Measurements from ENCODE around the gene C4B. TPM values are rescaled to one million over a fixed set of nuclear protein-coding genes. Genes with fewer than 3 reads are reported as not detected.

Gene C4B
- total and polyA plus RNA-seq, 3 donors from 2014 or later, result 21.3 to 125 (median 96.7) TPM

DNA sequence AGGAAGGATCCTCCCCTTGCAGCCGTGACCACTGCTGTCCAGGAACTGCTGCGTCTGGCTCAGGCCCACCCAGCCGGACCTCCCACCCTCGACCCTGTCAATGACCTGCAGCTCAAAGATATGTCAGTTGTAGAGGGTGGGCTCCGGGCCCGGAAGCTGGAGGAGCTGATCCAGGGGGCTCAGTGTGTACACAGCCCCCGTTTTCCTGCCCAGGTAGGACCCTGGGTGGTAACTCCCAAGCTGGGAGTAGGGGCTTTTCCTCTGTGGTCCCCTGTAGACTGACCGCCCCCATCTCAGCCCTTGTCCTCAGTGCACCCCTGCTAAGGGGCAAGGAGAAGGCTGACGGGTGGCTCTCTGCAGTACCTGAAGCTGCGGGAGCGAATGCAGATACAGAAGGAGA is 46.3 kb upstream of the C4B start:
- H3K9me3 ChIP-seq, result no peaks in the 10 kb centered on the region
- H3K4me1 ChIP-seq, result peaks cover 17% of the 10 kb centered on the region
- intact Hi-C loops (cut with DNase I; ENCODE audit: low total_unique reads), result no loop called here
- no peaks in the 10 kb centered on the region for H3K27me3 ChIP-seq
- H3K27ac ChIP-seq, result no peak overlapping the region
- 79 to 88% methylated on average over 4 to 11 of the region's 11 CpGs for WGBS, 2 donors
- TF ChIP-seq, protein P1, sequence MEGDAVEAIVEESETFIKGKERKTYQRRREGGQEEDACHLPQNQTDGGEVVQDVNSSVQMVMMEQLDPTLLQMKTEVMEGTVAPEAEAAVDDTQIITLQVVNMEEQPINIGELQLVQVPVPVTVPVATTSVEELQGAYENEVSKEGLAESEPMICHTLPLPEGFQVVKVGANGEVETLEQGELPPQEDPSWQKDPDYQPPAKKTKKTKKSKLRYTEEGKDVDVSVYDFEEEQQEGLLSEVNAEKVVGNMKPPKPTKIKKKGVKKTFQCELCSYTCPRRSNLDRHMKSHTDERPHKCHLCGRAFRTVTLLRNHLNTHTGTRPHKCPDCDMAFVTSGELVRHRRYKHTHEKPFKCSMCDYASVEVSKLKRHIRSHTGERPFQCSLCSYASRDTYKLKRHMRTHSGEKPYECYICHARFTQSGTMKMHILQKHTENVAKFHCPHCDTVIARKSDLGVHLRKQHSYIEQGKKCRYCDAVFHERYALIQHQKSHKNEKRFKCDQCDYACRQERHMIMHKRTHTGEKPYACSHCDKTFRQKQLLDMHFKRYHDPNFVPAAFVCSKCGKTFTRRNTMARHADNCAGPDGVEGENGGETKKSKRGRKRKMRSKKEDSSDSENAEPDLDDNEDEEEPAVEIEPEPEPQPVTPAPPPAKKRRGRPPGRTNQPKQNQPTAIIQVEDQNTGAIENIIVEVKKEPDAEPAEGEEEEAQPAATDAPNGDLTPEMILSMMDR (IDR thresholded peaks at IDR 0.05), result no peak
- TF ChIP-seq POLR2A (IDR thresholded peaks at IDR 0.05), result no peak
- H3K4me3 ChIP-seq, result no peak overlapping the region
- no peak for DNase-seq
- no peaks in the 10 kb centered on the region for H3K36me3 ChIP-seq (ENCODE audit: low read depth, missing control alignments)

GRCh38 chr6:31968791-31969711 is 45.5 kb upstream of the C4B start:
- no peak overlapping the region for H3K27ac ChIP-seq
- intact Hi-C loops (cut with DNase I; ENCODE audit: low total_unique reads), result no loop called here
- H3K4me1 ChIP-seq, result peaks cover 19% of the 10 kb centered on the region
- no peak overlapping the region for H3K4me3 ChIP-seq
- no peaks in the 10 kb centered on the region for H3K27me3 ChIP-seq
- H3K9me3 ChIP-seq, result no peaks in the 10 kb centered on the region
- H3K36me3 ChIP-seq (ENCODE audit: low read depth, missing control alignments), result no peaks in the 10 kb centered on the region
- 92 to 94% methylated on average over 8 to 23 of the region's 23 CpGs for WGBS, 2 donors
- TF ChIP-seq POLR2A (IDR thresholded peaks at IDR 0.05), result no peak
- TF ChIP-seq, protein P1 (IDR thresholded peaks at IDR 0.05), result no peak
- DNase-seq, result no peak

DNA sequence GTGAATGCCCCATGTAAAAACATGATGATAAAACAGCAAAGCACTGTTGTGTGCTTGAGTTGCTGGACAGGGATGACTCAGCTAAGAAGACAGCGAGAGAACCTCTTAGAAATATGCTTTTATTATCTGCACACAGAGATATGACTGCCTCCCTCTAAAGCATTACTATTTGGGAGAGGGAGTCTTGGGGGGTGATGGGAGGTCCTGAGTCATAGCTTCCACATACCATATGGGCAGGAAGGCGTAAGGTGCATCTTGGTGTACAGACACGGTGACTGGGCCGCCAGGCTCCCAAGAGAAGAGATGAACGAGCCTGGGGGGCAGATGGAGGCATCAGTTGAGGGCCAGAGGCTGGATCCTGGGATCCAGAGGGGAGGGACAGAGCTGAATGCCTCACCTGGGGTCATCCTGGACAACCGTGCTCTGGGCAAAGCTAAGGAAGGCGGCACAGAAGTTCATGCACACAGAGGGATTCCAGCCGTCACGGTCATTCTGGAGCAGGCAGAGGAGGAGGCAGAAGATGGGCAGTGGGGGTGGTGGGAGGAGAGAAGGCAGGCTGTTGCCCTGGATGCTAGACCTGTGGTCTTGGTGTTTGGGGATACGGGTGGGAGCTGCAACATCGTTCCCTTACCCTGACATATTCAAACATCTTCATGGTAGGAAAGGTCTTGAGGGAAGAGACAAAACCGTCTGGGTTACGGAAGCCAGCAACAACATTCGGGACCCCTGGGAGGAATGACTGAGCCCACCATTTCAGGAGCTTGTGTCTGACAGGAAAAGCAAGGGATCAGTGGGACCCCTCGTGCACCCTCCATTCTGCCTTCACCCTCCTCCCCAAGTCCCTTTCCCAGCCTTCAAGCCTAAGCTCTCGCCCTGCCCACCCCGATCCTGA is 44.6 kb upstream of the C4B start:
- no peak for TF ChIP-seq POLR2A (IDR thresholded peaks at IDR 0.05)
- TF ChIP-seq, protein P1 (IDR thresholded peaks at IDR 0.05), result no peak
- peak overlapping the region in 1 of 2 donors; percentile 98 for H3K27ac ChIP-seq
- intact Hi-C loops (cut with DNase I; ENCODE audit: low total_unique reads), result no loop called here
- H3K4me3 ChIP-seq, result no peak overlapping the region
- H3K36me3 ChIP-seq (ENCODE audit: low read depth, missing control alignments), result no peaks in the 10 kb centered on the region
- no peaks in the 10 kb centered on the region for H3K27me3 ChIP-seq
- DNase-seq, result no peak
- H3K4me1 ChIP-seq, result peaks cover 19% of the 10 kb centered on the region
- WGBS, 2 donors, result 72 to 73% methylated on average over 17 of the region's 17 CpGs
- H3K9me3 ChIP-seq, result no peaks in the 10 kb centered on the region

GRCh38 chr6:31970604-31971271 is 43.9 kb upstream of the C4B start:
- peaks cover 19% of the 10 kb centered on the region for H3K4me1 ChIP-seq
- TF ChIP-seq POLR2A (IDR thresholded peaks at IDR 0.05), result no peak
- TF ChIP-seq, protein P1 (IDR thresholded peaks at IDR 0.05), result no peak
- no peaks in the 10 kb centered on the region for H3K36me3 ChIP-seq (ENCODE audit: low read depth, missing control alignments)
- 34 to 65% methylated on average over 18 of the region's 18 CpGs for WGBS, 2 donors
- H3K27ac ChIP-seq, result peak overlapping the region; percentile 91 to 98
- intact Hi-C loops (cut with DNase I; ENCODE audit: low total_unique reads), result no loop called here
- H3K9me3 ChIP-seq, result no peaks in the 10 kb centered on the region
- DNase-seq, result no peak
- H3K27me3 ChIP-seq, result no peaks in the 10 kb centered on the region
- H3K4me3 ChIP-seq, result peak overlapping the region; percentile 77 to 82
